Measurements from ENCODE around the gene RASAL1.

DNA sequence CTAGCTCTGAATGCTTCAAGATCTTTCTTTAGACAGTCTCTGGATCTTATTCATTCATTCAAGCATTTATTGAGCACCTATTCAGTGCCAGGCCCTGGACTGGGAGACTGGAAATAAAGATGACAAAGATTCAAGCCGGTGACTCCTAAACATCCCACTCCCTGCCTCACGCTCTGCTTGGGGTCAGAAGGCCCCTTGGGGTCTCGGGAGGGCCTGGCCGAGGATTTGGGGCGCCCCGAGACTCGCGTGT is 79.3 kb downstream of the RASAL1 start:
- TF ChIP-seq, protein P1, sequence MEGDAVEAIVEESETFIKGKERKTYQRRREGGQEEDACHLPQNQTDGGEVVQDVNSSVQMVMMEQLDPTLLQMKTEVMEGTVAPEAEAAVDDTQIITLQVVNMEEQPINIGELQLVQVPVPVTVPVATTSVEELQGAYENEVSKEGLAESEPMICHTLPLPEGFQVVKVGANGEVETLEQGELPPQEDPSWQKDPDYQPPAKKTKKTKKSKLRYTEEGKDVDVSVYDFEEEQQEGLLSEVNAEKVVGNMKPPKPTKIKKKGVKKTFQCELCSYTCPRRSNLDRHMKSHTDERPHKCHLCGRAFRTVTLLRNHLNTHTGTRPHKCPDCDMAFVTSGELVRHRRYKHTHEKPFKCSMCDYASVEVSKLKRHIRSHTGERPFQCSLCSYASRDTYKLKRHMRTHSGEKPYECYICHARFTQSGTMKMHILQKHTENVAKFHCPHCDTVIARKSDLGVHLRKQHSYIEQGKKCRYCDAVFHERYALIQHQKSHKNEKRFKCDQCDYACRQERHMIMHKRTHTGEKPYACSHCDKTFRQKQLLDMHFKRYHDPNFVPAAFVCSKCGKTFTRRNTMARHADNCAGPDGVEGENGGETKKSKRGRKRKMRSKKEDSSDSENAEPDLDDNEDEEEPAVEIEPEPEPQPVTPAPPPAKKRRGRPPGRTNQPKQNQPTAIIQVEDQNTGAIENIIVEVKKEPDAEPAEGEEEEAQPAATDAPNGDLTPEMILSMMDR (optimal IDR thresholded peaks at IDR 0.05 in 1 of 3, IDR thresholded peaks at IDR 0.05 in 1 of 3, conservative IDR thresholded peaks at IDR 0.05 in 1 of 3; ENCODE audit: extremely low read depth in 1 of 3, insufficient read depth in 2 of 3, low read length in 3 of 3) = no peak
- peak; percentile 75 for TF ChIP-seq EZH2 (IDR thresholded peaks at IDR 0.05; ENCODE audit: low read length)

Measured in keratinocyte (primary cell).